Measurements from ENCODE around the gene MPPE1.
"Not testable (repeated sequence)": the region's sequence is repeated elsewhere in the genome, so short reads cannot be mapped to it uniquely, and the experiment has no call there.

Gene MPPE1

DNA sequence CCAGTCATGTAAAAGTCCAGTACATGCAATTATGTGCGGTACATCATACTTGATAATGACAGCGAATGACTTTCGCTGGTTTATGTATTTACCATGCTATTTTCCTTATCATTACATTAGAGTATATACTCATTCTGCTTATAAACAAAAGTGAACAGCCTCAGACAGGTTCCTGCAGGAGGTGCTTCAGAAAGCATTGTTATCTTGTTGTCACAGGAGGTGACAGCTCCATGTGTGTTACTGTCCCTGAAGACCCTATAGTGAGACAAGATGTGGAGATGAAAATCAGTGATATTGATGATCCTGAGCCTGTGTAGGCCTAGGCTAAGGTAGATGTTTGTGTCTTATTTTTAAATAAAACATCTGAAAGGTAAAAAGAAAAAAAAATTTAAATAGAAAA is 15.3 kb upstream of the MPPE1 start:
- no peak for FAIRE-seq

DNA sequence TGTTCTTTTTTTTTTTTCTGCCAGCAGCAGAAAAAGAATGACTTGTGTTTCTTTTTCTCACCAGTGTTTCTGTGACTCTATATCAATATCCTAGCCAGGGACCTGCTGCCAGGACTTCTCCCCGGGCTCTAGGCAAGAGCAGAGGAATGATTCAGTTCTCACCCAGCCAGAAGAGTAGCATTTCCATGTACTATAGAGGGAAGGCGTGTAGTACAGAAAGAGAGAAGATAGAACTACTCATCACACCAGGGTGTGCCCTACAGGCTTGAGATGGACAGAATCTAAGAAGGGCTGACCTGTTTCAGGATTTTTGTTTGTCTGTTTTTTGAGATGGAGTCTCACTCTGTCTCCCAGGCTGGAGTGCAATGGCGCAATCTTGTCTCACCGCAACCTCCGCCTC is 11.4 kb upstream of the MPPE1 start:
- FAIRE-seq, result not testable (repeated sequence)

DNA sequence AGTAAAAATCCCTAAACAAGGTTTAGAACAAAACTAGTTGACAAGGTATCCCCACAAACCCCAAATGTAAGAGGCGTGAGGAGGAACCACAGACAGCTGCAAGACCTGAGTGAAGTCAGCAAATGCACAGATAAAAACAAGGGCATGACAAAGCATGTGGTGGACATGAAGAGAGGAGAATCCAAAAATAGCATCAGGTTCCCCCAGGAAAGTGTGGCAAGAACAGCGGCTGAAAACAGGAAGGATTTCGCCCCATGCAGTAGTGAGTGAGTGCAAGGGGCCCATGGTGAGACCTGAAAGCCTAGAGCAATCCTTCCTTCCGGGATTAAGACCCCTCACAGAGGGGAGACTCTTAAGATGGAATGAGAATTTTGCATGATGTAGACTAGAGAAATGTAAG is 8.8 kb upstream of the MPPE1 start:
- not testable (repeated sequence) for FAIRE-seq

DNA sequence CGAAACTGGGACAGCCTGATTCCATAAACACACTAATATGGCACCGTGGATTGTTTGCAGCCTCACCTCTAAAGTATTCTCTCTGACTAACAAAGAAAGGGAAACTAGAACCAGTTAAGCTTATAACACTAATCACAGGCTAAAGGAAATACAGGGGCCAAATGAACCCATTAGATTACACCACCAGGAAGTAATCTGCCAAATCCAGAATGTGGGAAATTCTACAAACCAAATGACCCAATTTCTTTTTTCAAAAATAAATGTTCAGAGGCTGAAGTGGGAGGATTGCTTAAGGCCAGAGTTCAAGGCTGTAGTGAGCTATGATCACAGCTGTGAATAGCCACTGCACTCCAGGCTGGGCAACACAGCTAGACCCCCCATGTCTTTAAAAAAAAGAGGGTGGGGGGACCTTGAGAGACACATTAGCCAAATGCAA is 1.5 kb upstream of the MPPE1 start:
- no peak for FAIRE-seq

DNA sequence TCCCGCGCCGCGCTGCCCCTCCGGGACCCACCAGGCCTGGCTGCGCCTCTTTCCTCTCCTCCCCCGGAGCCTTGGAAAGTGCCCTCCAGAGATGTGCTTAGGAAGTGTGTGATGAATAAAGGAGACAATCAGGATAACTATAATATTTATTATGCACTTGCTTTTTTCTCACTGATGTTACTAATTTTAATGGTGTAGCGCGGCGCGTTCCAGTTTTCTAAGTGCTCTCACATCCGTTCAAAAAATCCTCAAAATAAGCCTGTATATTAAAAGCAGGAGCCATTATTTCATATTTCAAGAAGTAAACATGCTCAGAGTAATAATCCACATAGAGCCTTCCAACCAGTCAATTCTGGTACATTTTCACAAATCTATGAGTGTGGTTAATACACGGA is 941 bp upstream of the MPPE1 start:
- FAIRE-seq, result no peak

DNA sequence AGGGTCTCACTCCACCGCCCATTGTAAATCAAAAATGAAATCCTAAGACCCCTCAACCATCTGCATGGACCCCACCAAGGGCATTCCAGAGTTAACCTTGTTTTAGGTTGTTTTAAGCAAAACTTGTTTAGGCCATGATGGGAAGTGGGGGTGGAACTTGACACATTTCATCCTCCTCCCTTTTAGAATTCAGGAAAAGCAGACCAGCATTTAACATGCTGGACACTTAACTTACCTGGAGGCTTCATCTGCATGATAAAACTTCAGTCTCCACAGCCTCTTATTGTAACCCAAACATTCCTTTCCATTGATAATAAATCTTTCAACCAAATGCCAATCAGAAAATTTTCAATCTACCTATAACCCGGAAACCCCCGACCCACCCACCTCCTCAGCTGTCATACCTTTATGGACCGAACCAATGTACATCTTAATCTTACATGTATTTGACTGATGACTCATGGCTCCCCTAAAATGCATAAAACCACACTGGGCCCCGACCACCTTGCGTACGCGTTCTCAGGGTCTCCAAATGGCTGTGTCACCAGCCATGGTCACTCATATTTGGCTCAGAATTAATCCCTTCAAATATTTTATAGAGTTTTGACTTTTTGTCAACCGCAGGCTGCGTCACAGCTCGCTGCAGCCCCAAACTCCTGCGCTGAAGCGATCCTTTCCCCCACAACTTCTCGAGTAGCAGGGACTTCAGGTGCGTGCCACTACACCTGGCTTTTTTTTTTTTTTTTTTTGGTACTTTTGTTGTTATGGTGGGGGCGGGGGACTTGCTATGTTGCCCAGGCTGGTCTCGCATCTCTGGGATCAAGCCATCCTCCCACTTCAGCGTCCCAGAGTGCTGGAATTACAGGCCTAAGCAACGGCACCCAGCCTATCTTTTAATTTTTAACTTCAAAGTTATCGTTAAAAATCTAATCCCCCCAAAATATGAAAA is 917 bp downstream of the MPPE1 start:
- FAIRE-seq, result no peak

DNA sequence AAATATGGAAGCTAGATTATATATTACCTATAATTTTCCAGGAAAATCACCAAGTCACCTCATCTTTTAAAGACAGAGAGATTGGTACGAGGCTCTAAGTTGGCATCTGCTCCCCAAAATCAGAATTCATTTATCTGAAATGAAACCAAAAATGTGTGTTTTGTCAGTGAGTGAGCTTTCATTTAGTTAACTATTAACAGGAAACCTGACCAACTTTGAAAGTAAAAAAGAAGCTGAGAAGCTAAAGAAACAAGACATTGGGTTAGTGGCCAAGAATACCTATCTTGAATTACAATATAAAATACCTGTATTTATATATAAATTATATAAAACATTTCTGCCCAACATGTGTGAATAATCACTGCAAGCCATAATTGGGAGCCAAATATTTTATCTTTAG is 1.9 kb downstream of the MPPE1 start:
- no peak for FAIRE-seq

DNA sequence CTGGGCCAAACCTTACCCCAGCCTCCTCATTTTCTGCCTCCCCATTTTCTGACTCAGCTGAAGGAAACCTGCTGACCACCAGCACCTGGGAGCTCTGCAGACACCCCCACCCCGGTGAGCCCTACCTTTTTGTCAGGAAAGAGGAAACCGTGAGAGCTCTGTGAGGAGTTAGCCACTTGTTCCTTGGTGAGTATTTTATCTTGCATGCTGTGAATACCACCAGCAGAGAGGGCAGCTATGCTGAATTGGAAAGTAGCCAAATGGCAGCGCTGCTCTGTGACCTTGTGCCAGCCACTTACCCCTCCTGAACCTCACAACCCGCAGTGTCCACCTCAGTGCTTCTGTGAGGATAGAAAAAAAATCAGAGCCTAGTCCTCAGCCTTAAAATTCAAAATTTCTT is 2.5 kb downstream of the MPPE1 start:
- no peak for FAIRE-seq

DNA sequence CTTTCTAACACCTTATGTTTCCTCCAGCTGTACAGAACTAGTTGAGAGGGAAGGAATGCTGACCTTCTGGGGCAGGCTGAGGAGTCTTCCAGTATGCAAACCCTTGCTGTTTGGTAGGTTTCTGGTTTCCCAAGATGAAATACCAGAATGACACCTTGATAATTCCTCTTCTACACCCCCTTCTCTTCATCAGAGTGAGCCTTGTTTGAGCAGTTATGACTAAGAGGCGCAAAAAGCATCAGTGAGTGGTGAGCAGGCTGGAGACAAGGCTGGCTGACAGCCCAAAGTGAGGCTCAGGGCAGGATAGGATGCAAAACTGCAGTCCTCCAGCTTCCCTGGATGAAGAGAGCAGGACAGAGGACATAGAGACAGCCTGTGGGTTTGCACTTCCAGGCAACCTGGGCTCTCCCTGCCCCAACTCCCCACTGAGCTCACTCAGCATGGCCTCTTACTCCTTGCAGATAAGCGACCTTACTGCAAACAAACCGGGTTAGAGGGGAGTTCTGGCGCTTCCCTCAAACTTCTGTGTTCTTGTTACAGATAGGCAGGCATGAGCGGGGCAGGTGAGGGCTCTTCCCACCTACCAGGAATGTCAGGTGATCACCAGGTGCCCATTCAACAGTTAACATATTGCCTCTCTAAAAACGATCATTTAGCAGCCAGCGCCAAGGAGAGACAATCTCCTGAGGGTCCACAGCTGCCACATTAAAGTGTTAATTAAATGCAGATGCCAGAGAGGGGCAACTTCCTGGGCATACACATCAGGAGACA is 5.4 kb downstream of the MPPE1 start:
- FAIRE-seq, result no peak

DNA sequence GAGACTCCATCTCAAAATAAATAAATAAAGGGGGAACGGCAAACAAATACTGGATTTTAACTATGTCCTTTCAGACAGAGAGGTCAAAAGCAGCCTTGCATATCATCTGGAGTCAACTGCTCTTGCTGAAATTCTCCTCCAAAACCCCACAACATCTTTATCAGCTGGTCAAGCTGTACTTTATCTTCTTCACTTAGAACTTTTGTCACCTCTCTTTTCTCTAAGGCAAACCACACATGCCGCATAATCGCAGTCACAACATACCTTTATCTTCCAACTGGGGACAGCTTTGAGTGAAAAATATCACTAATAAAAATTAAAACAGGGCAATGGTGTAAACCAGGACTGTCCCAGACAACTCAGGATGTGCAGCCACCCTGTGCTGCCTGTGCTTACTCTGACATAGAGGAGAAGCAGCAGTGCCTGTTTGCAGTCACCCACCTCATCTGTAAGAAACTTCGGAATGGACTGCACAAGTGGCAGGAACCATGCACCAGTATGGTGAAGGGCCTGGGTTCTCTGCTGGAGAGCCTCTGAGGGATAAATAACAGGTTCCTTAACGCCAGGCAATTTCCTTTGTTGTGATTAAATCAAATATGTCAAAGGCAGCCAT is 6.2 kb downstream of the MPPE1 start:
- no peak for FAIRE-seq

DNA sequence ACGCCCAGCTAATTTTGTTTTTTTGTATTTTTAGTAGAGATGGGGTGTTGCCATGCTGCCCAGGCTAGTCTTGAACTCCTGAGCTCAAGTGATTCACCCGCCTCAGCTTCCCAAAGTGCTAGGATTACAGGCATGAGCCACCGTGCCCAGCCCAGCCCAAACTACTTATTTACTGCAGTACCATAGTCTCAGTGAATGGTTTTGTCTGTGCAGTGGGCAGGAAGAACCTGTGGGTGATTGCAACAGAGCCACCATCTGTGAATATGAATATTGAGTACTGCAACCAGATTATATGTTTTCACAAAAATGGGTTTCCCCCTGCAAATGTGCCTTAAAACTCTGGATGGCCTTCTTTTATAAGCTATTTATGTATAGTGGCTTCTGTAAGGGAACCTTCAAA is 9.1 kb downstream of the MPPE1 start:
- FAIRE-seq, result no peak

DNA sequence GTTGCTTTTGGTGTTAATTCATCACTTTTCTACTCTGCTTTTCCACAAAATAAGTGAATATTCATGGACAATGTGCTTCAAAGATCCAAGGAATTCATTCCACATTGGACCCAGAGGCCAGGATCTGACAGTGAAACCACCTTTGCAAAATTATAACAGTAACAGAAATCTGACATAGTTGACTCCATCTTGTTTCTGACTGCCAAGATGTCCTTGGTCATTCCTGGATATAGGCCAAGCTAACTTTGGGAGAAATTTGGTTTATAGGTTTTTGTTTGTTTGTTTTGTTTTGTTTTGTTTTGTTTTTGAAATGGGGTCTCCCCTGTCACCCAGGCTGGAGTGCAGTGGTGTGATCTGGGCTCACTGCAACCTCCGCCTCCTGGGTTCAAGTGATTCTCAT is 10.3 kb downstream of the MPPE1 start:
- no peak for FAIRE-seq

DNA sequence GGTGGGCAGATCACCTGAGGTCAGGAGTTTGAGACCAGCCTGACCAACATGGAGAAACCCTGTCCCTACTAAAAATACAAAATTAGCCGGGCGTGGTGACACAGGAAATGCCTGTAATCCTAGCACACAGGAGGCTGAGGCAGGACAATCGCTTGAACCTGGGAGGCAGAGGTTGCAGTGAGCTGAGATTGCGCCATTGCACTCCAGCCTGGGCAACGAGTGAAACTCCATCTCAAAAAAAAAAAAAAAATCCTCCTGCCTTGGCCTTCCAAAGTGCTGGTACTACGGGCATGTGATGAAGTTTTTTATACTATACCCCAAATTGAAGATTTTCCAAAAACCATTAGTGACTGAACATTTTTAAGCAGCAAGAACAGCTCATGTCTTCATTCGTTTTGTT is 15.7 kb downstream of the MPPE1 start:
- not testable (repeated sequence) for FAIRE-seq

DNA sequence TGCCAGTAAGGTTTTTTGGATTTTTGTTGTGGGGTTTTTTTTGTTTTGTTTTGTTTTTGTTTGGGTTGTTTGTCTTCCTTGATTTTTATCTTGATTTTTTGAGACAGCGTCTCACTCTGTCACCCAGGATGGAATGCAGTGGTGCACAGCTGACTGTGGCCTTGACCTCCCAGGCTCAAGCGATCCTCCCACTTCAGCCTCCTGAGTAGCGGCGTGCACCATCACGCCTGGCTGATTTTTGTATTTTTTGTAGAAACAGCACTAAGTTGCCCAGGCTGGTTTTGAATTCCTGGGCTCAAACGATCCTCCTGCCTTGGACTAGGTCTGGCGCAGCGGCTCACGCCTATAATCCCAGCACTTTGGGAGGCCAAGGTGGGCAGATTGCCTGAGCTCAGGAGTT is 16.4 kb downstream of the MPPE1 start:
- no peak for FAIRE-seq

DNA sequence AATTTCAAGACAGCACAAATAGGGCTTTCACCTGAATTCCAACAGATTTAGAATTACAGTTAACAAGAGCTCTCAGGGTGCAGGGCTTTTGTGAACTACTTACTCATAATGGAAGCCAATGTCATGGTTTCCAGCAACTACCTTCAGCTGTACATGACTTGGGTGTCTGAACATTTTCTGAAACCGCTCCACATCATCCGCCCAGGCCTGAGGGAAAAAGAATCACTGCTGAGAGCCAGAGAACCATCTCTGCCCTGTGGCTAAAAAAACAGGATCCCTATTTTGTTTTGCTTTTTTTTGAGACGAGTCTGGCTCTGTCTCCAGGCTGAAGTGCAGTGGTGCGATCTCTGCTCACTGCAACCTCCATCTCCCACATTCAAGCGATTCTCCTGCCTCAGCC is 18.8 kb downstream of the MPPE1 start:
- FAIRE-seq, result no peak

DNA sequence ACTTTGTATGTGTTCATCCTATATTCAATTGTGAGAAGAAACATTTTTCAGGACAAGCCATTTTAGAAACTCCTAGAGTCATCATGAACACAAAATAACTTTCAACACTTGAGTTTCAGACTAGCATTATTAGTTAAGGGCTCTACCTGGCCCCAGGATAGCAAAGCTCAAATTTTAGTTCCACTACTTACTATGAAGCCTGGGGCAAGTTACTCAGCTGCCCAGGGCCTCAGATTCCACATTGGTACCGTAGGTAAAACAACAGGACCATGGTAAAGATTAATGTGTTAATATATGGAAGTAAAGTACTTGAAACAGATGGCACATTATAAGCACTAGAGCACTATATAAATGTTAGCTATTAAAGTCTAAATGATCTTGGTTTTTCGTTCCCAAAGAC is 19.4 kb downstream of the MPPE1 start:
- no peak for FAIRE-seq

DNA sequence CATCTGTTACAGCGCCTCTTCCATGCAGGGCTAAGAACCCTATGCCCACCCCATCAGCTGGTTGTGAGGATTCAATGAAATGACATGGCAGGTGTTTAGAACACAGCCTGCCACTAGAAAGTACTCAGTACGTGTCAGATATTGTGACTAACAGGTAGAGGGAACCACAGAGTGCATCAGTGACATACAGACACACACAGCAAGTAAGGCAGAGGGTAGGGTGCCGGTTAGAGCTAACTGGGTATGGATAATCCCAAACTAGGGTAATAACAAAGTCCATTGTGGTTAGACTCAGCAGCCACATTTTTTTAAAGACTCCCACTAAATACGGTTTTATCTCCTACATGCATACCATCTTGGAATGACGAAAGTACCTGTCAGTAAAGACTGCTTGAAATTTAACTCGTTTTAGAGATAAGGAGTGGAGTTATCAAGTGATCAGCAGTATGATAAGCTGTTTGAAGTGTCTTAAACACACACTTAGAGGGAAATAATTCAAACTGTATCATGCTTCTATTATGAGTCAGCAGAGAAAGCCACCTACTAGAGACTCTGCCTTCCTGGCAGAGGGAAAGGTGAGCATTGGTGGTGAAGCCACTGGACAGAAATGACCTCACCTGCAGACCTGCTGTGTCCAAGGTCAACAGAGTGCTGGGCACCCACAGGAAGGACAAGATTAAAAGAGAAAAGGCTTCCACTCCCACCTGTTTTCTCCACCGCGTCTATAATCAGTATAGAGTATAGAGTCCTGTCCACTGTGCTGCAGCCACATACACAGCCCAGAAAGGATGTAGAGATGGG is 20.6 kb downstream of the MPPE1 start:
- no peak for FAIRE-seq

DNA sequence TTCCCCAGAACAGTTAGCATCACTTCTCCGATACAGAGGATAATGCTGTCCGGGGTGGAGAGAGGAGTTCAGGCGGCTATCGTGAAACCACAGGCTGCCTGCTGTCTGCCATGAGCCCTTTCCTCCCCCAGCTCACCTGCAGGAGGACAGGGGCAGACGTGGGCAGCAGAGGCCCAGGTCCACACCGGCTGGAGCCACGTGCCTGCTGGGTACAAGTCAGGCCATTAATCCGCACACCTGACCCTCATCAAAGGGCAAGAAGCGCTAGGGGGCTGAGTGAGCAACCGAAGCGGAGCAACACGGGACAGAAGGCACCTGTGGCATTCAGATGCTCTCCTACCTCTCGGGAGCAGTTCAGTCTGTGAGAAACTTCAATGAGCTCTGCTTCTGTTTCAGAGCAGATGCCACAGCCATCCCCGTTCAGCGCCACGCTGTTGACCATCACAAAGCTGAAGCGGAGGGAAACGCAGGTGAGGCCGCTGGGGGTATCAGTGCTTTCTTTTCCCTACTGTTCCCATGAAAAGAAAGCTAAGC is 21.5 kb downstream of the MPPE1 start:
- no peak for FAIRE-seq

DNA sequence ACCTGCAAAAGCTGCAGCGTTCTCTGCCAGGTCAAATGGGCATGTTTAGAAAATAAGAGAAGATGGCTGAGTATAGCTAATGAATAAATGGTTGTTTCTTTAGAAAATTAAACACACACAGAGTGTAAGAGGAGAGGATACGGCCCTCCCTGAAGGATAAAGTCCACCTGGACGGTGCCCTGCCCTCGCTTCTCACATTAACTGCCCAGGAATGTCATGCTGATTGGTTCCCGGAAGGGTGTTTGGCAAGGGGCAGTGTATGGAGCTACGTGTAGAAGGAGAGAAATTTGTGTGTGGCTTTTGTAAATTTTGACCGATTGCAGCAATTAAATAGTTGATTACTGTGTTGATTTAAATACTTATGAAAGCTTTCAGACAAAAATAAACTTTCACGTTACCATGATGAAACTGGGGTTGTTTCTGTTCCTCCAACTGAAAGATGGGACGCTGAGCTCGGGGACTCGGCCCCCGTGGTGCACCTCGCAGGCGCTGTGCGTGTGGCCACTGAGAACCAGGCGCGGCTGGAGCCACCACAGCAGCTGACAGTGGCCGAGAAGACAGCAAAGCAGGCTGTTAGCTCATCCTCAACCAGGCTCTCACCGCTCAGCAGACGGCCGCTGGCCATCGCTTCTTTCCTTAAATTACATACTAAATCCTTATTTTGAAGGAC is 22.7 kb downstream of the MPPE1 start:
- FAIRE-seq, result no peak

DNA sequence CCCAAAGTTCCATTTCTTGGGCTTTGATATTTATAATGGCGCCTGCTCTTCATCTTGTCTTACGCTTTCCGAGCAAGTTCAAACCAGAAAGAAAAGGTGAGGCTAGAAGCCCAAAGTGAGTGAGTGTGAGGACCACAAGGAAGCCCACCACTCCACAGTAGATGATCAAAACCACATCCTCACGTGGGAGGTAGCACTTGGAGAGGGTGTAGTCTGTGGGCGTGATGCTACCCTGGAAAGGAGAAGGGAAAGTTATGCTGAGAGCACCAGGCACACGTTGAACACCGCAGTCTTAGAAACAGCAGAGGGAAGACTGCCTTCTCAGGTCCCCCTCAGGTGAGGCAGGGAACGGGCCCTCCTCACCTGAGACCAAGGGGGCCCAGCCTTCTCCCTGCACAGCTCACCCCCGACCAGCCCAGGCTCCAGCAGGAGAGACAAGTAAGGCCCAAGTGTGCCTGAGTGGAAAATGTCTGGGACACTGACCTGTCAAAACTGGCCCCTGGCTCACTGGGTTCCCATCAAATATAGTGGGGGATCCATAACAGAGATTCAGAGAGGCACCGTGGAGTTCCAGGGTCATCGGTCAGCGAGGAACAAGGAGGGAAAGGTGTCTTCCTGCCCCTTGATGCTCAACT is 23.6 kb downstream of the MPPE1 start:
- FAIRE-seq, result no peak

DNA sequence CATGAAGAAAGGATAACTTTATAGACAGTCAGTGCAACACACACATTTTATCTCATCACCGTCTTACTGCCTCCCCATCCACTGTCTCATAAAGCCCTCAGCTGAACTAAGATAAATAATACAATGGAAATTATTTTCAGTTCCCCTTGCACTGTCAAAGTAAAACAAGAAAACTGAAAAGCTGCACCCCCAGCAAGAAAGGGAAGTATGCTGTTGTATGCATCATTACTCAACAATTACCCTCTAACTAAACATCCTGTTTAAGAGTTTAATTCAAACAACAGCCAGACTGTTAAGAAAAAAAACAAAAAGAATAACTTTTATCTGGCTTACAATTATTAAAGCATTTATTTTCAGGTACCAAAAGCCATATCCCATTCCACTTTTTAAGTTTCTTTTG is 25.0 kb downstream of the MPPE1 start:
- no peak for FAIRE-seq

DNA sequence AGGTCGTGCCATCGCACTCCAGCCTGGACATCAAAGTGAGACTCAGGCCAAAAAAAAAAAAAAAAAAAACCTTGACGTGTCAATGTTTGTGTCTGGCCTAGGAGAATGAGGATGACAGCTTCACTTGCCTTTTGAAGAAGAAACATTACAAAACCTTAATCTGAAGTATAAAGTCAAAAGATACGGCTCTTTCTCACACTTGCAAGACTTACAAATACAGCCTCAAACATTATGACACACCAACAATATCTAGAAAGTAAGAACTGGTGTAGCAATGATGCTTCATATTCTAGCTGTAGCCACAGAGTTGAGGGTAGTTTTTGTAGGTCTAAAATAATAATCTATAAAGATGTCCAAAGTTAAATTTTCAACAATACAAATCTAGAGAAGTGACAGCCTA is 25.5 kb downstream of the MPPE1 start:
- FAIRE-seq, result no peak

Measured in A204.1 (cell line).